ENCODE measurements around the gene SCARB1. TPM values are rescaled to one million over a fixed set of nuclear protein-coding genes. Genes with fewer than 3 reads are reported as not detected.
A peak's percentile ranks its signal among the peaks of the same experiment; 100 is the strongest.

SCARB1 gene
- total RNA-seq, 4 donors from 2014 or later: 33.7 to 252 (median 43.6) TPM

DNA sequence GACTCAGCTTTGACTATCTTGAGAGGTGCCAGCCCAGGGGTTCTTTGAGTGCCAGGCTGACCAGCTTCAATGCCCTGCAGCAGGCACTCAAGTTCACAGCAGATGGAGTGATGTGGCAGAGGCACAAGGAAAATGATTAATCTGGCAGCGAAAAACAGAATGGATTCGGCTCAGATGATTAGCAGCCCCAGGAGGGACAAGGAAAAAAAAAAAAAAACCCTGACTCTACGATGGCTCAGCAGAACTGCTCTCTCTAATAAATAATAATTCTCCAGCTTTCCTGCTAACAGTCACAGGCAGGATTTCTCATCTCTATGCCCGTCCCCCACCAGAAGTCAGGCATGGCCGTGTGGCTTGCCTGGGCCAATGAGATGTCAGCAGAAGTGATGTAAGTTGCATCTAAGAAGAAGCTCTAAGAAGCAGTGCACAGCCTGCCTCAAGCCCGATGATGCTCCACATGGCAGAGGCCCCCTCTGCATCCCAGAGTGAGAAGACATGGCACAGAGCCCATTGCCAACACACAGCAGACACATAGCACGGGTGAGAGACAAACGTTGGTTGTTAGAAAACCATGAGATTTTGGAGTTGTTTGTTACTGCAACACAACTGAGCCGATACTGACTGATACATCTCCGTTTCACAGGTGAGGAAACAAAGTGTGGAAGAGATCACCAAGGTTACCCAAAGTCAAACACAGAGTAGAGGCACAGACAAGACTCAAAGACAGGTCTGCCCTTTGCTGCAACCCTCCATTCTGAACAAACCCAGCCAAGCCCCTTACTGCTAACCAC, 111.0 kb downstream of the SCARB1 start:
- no peak for DNase-seq
- H3K36me3 ChIP-seq: no peaks in the 10 kb centered on the region
- H3K9me3 ChIP-seq: no peaks in the 10 kb centered on the region
- WGBS, 2 donors (ENCODE audit: low coverage in 1 of 2): 82 to 86% methylated on average over 4 to 10 of the region's 10 CpGs
- intact Hi-C loops (cut with DNase I; ENCODE audit: low total_unique reads): loop anchor here (5.0 kb wide), 1 partner anchor 185 kb away; the partner anchor contains the start of gene NCOR2
- H3K4me1 ChIP-seq: peaks cover 12 to 33% (median 20%) of the 10 kb centered on the region in 4 donors
- in situ Hi-C loops (cut with MboI; ENCODE audit: low pct_ligation_motif_present in 1 of 4, low pct_unique_long_range_greater_than_20kb in 1 of 4, low sequenced_read_pairs in 3 of 4): loop anchor here in 3 of 4 donors (25.0 kb wide), 5 partner anchors 165 to 415 kb away; no protein-coding TSS in a partner anchor
- no peak overlapping the region for H3K4me3 ChIP-seq
- H3K27ac ChIP-seq: peak overlapping the region; percentile 18 to 87 (median 80)
- TF ChIP-seq POLR2AphosphoS5 (IDR thresholded peaks at IDR 0.05): no peak
- TF ChIP-seq POLR2A (IDR thresholded peaks at IDR 0.05): no peak
- TF ChIP-seq, protein P1, sequence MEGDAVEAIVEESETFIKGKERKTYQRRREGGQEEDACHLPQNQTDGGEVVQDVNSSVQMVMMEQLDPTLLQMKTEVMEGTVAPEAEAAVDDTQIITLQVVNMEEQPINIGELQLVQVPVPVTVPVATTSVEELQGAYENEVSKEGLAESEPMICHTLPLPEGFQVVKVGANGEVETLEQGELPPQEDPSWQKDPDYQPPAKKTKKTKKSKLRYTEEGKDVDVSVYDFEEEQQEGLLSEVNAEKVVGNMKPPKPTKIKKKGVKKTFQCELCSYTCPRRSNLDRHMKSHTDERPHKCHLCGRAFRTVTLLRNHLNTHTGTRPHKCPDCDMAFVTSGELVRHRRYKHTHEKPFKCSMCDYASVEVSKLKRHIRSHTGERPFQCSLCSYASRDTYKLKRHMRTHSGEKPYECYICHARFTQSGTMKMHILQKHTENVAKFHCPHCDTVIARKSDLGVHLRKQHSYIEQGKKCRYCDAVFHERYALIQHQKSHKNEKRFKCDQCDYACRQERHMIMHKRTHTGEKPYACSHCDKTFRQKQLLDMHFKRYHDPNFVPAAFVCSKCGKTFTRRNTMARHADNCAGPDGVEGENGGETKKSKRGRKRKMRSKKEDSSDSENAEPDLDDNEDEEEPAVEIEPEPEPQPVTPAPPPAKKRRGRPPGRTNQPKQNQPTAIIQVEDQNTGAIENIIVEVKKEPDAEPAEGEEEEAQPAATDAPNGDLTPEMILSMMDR (IDR thresholded peaks at IDR 0.05): no peak
- TF ChIP-seq EP300 (IDR thresholded peaks at IDR 0.05; ENCODE audit: low read depth): no peak
- no peaks in the 10 kb centered on the region for H3K27me3 ChIP-seq

DNA sequence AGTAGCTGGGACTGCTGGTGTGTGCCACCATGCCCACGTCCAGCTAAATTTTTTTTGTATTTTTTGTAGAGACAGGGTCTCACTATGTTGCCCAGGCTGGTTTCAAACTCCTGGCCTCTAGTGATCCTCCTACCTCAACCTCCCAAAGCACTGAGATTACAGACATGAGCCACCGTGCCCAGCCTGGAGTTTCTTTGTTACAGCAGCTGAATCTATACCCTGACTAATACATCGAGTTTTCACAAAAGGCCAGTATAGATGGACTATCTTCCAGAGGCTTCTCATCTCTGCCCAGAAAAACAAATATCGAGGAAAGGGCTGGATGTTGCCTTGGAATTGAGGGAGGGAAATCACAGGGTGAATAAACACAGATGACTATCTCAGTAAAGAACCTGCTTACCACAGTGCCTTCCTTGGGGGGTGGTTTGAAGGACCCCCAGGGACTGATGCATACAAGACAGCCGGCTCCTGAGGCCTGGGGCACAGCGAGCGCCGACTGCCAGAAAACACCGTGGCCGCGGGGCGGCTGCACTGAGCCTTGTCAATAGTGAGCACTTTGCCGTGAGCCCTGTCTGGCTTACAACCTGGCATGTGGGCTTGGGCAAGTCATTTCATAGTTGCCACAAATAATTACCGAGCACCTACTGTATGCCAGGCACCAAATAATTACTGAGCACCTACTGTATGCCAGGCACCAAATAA, 111.9 kb downstream of the SCARB1 start:
- no peak for DNase-seq
- TF ChIP-seq POLR2AphosphoS5 (IDR thresholded peaks at IDR 0.05) (no peak), POLR2A (IDR thresholded peaks at IDR 0.05) (no peak), EP300 (IDR thresholded peaks at IDR 0.05; ENCODE audit: low read depth) (no peak)
- TF ChIP-seq, protein P1 (IDR thresholded peaks at IDR 0.05): no peak
- Histone ChIP-seq H3K9me3 (no peaks in the 10 kb centered on the region), H3K27ac (peak overlapping the region in 2 of 4 donors; percentile 3 to 83), H3K27me3 (no peaks in the 10 kb centered on the region), H3K36me3 (no peaks in the 10 kb centered on the region), H3K4me1 (peaks cover 17 to 42% (median 29%) of the 10 kb centered on the region in 4 donors), H3K4me3 (no peak overlapping the region)
- in situ Hi-C loops (cut with MboI; ENCODE audit: low pct_ligation_motif_present in 1 of 4, low pct_unique_long_range_greater_than_20kb in 1 of 4, low sequenced_read_pairs in 3 of 4) (loop anchor here in 3 of 4 donors (25.0 kb wide), 5 partner anchors 165 to 415 kb away; no protein-coding TSS in a partner anchor), intact Hi-C loops (cut with DNase I; ENCODE audit: low total_unique reads) (loop anchor here (5.0 kb wide), 1 partner anchor 185 kb away; the partner anchor contains the start of gene NCOR2)
- 88% methylated on average over 2 to 14 of the region's 14 CpGs for WGBS, 2 donors (ENCODE audit: low coverage in 1 of 2)

DNA sequence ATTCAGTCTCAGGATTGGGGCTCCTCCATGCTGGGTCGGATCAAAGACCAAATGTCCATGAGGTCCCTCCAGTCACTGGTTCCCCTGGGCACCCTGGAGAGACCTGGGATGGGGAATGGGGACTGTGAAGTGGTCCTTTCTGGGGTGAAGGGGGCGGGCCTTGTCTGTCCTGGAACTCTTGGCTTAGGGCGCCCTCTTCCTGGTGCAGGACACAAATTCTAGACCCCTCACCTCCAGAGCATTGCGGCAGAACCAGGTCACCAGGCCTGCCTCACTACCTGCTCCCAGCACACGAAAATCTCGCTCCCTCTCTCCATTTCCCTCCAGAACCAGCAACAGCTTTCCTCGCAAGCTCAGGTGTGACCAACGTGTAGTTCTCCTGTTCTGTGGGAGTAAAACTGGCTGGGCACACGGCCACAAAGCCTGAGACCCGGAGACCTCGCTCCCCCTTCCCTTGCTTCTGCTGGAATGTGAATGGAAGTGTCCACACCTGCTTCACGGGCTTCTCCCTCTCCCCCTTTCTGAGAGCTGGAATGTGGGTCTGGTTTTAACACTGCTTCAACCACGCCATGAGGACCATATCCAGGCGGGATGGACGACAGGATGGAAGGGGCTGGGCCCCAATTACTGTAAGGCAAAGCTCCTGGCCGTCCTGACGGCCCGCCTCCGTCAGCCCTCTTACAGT, 112.7 kb downstream of the SCARB1 start:
- no peaks in the 10 kb centered on the region for H3K36me3 ChIP-seq
- intact Hi-C loops (cut with DNase I; ENCODE audit: low total_unique reads) (loop anchor here (5.0 kb wide), 1 partner anchor 184 kb away; the partner anchor contains the start of gene NCOR2), in situ Hi-C loops (cut with MboI; ENCODE audit: low pct_ligation_motif_present in 1 of 4, low pct_unique_long_range_greater_than_20kb in 1 of 4, low sequenced_read_pairs in 3 of 4) (loop anchor here in 3 of 4 donors (25.0 kb wide), 5 partner anchors 164 to 414 kb away; no protein-coding TSS in a partner anchor)
- no peak overlapping the region for H3K4me3 ChIP-seq
- peaks cover 25 to 47% (median 36%) of the 10 kb centered on the region in 4 donors for H3K4me1 ChIP-seq
- WGBS, 2 donors (ENCODE audit: low coverage in 1 of 2): 84 to 85% methylated on average over 4 to 19 of the region's 19 CpGs
- H3K9me3 ChIP-seq: no peaks in the 10 kb centered on the region
- no peak for DNase-seq
- H3K27me3 ChIP-seq: no peaks in the 10 kb centered on the region
- TF ChIP-seq POLR2A (IDR thresholded peaks at IDR 0.05): no peak
- no peak for TF ChIP-seq POLR2AphosphoS5 (IDR thresholded peaks at IDR 0.05)
- TF ChIP-seq EP300 (IDR thresholded peaks at IDR 0.05; ENCODE audit: low read depth): no peak
- TF ChIP-seq, protein P1 (IDR thresholded peaks at IDR 0.05): no peak
- no peak overlapping the region for H3K27ac ChIP-seq
